Liver (tissue), 9 donors: ENCODE data around the gene RBP4. TPM values are rescaled to one million over a fixed set of nuclear protein-coding genes. Genes with fewer than 3 reads are reported as not detected.

Source experiments
- DNase-seq: peaks from one replicate; pipeline ENCODE4 v3.0.0-alpha.2; 2017; ENCODE audit warnings: low spot score
- H3K27ac ChIP-seq, 2 donors: one replicate each; pipeline ENCODE4 v1.7.0; 2013; ENCODE audit warnings: inconsistent platforms in 2 of 2, low read length in 2 of 2, control low read depth in 1 of 2, low read depth in 1 of 2, mild to moderate bottlenecking in 1 of 2
- H3K27me3 ChIP-seq, 4 donors: one replicate each; pipeline versions ENCODE4 v1.6.1 to v1.7.0; 2013; ENCODE audit warnings: low read length in 3 of 4, inconsistent platforms in 1 of 4, mild to moderate bottlenecking in 1 of 4, moderate library complexity in 1 of 4; ENCODE audit not compliant: control insufficient read depth in 4 of 4, insufficient read depth in 4 of 4
- H3K36me3 ChIP-seq, 4 donors: one replicate each; pipeline versions ENCODE4 v1.6.1 to v1.7.0; 2013; ENCODE audit warnings: low read length in 3 of 4, mild to moderate bottlenecking in 3 of 4, low read depth in 1 of 4, moderate library complexity in 1 of 4; ENCODE audit not compliant: control insufficient read depth in 4 of 4, insufficient read depth in 3 of 4
- H3K4me1 ChIP-seq, 4 donors: one replicate each; pipeline versions ENCODE4 v1.6.1 to v1.7.0; 2013; ENCODE audit warnings: low read length in 3 of 4, mild to moderate bottlenecking in 3 of 4, moderate library complexity in 1 of 4; ENCODE audit not compliant: control insufficient read depth in 4 of 4, insufficient read depth in 4 of 4
- H3K4me3 ChIP-seq, 3 donors: one replicate each; pipeline versions ENCODE4 v1.6.1 to v1.7.0; 2013; ENCODE audit warnings: low read length in 3 of 3, control low read depth in 1 of 3, low read depth in 1 of 3, mild to moderate bottlenecking in 1 of 3
- H3K9ac ChIP-seq, 2 donors: one replicate each; pipeline ENCODE4 v1.7.0; 2013; ENCODE audit warnings: low read length in 2 of 2, mild to moderate bottlenecking in 2 of 2, moderate library complexity in 2 of 2, control low read depth in 1 of 2, low read depth in 1 of 2
- H3K9me3 ChIP-seq, 4 donors: one replicate each; pipeline versions ENCODE4 v1.6.1 to v1.7.0; 2013; ENCODE audit warnings: low read length in 3 of 4; ENCODE audit not compliant: control insufficient read depth in 4 of 4
- ATF3 ChIP-seq: IDR thresholded peaks from 2 replicates; pipeline ENCODE4 v1.6.1; 2016; ENCODE audit warnings: antibody characterized with exemption
- CTCF ChIP-seq: fragments of 150-350 bp; IDR thresholded peaks from 2 replicates; pipeline ENCODE4 v1.5.1; 2017; ENCODE audit warnings: improper control_type of control experiment, low read depth, low read length; ENCODE audit not compliant: missing input control
- EGR1 ChIP-seq, 2 donors: IDR thresholded peaks; 2 replicates each; pipeline ENCODE4 v1.6.1; 2016 to 2018; ENCODE audit warnings: antibody characterized with exemption in 2 of 2, low read depth in 2 of 2
- FOXA1 ChIP-seq: IDR thresholded peaks from 2 replicates; pipeline ENCODE4 v1.6.1; 2016; ENCODE audit warnings: antibody characterized with exemption
- FOXA2 ChIP-seq: IDR thresholded peaks from 2 replicates; pipeline ENCODE4 v1.6.1; 2016; ENCODE audit warnings: antibody characterized with exemption
- GABPA ChIP-seq, 2 donors: IDR thresholded peaks in 1 of 2; conservative IDR thresholded peaks in 1 of 2; 2 replicates each; pipeline ENCODE4 v1.6.1; 2016; ENCODE audit warnings: antibody characterized with exemption in 2 of 2, mild to moderate bottlenecking in 1 of 2, moderate library complexity in 1 of 2
- HNF4A ChIP-seq, 2 donors: conservative IDR thresholded peaks; 2 replicates each; pipeline ENCODE4 v1.6.1; 2016; ENCODE audit warnings: antibody characterized with exemption in 2 of 2, mild to moderate bottlenecking in 2 of 2
- HNF4G ChIP-seq: IDR thresholded peaks from 2 replicates; pipeline ENCODE4 v1.6.1; 2016; ENCODE audit warnings: antibody characterized with exemption
- JUND ChIP-seq, 2 donors: IDR thresholded peaks; 2 replicates each; pipeline ENCODE4 v1.6.1; 2016; ENCODE audit warnings: antibody characterized with exemption in 2 of 2
- MAX ChIP-seq: IDR thresholded peaks from 2 replicates; pipeline ENCODE4 v1.6.1; 2016; ENCODE audit warnings: antibody characterized with exemption
- NR2F2 ChIP-seq: IDR thresholded peaks from 2 replicates; pipeline ENCODE4 v1.6.1; 2016; ENCODE audit warnings: antibody characterized with exemption
- RAD21 ChIP-seq, 2 donors: IDR thresholded peaks; 2 replicates each; pipeline ENCODE4 v1.6.1; 2016; ENCODE audit warnings: antibody characterized with exemption in 2 of 2, mild to moderate bottlenecking in 2 of 2
- REST ChIP-seq: IDR thresholded peaks from 2 replicates; pipeline ENCODE4 v1.6.1; 2016; ENCODE audit warnings: antibody characterized with exemption, mild to moderate bottlenecking
- RXRA ChIP-seq, 2 donors: IDR thresholded peaks; 2 replicates each; pipeline ENCODE4 v1.6.1; 2017 to 2018; ENCODE audit warnings: antibody characterized with exemption in 2 of 2, mild to moderate bottlenecking in 1 of 2
- SP1 ChIP-seq: IDR thresholded peaks from 2 replicates; pipeline ENCODE4 v1.6.1; 2018; ENCODE audit warnings: antibody characterized with exemption, mild to moderate bottlenecking
- TAF1 ChIP-seq: conservative IDR thresholded peaks from 2 replicates; pipeline ENCODE4 v1.6.1; 2016; ENCODE audit warnings: antibody characterized with exemption, mild to moderate bottlenecking
- YY1 ChIP-seq: IDR thresholded peaks from 2 replicates; pipeline ENCODE4 v1.6.1; 2016; ENCODE audit warnings: antibody characterized with exemption, mild to moderate bottlenecking
- ZBTB33 ChIP-seq: IDR thresholded peaks from 2 replicates; pipeline ENCODE4 v1.6.1; 2016; ENCODE audit warnings: antibody characterized with exemption
- WGBS: extraction: QIAGEN DNeasy Blood & Tissue Kit; methylation state at CpG from one replicate; pipeline ENCODE4 v1.1.7; 2013; 5-methylcytosine and 5-hydroxymethylcytosine counted together
- polyA plus RNA-seq, 2 donors: library from polyadenylated mRNA; stranded (reverse) in 1 of 2; unstranded in 1 of 2; fragments of 200-250 nt in 1 of 2; fragments of >200 nt in 1 of 2; fragmentation: Nextera tagmentation in 1 of 2; extraction: Ambion mirVana in 1 of 2; gene quantifications; one replicate each; pipeline versions ENCODE4 v1.2.1 to v1.2.3, GENCODE V29; 2013 to 2015
- total RNA-seq, 2 donors: library from RNA; depleted of rRNA; stranded (reverse); fragments of >200 nt; gene quantifications; one replicate each; pipeline ENCODE4 v1.2.3, GENCODE V29; 2014
- donor health status: healthy.
- donor health status: healthy.
- donor health status: healthy.
- donor health status: healthy.
- donor health status: healthy.

Gene RBP4
- total and polyA plus RNA-seq, 4 donors, result 1,174 to 10,329 (median 3,953) TPM

GRCh38 chr10:93599335-93599734 is 1.7 kb downstream of the RBP4 start:
- Histone ChIP-seq H3K9me3 (no peaks in the 10 kb centered on the region), H3K36me3 (peaks cover 0 to 40% (median 17%) of the 10 kb centered on the region in 4 donors), H3K27ac (peak overlapping the region; percentile 24 to 78), H3K4me3 (peak overlapping the region; percentile 63 to 91 (median 81)), H3K9ac (peak overlapping the region; percentile 70 to 90), H3K4me1 (peaks cover 0 to 64% (median 46%) of the 10 kb centered on the region in 4 donors), H3K27me3 (no peaks in the 10 kb centered on the region)
- TF ChIP-seq CTCF, result no peak
- TF ChIP-seq TAF1, result no peak
- TF ChIP-seq ZBTB33, result no peak
- TF ChIP-seq MAX, result no peak
- no peak for TF ChIP-seq YY1
- peak in 1 of 2 donors; percentile 31 for TF ChIP-seq JUND (IDR thresholded peaks at IDR 0.05)
- TF ChIP-seq ATF3, result no peak
- TF ChIP-seq RXRA (IDR thresholded peaks at IDR 0.05), result peak; percentile 57 to 84
- TF ChIP-seq RAD21 (IDR thresholded peaks at IDR 0.05), result peak; percentile 4 to 19
- no peak for TF ChIP-seq FOXA2
- TF ChIP-seq GABPA (IDR thresholded peaks at IDR 0.05 in 1 of 2, conservative IDR thresholded peaks at IDR 0.05 in 1 of 2), result no peak
- no peak for TF ChIP-seq EGR1 (IDR thresholded peaks at IDR 0.05; ENCODE audit: low read depth in 2 of 2)
- TF ChIP-seq NR2F2, result no peak
- peak; percentile 33 for TF ChIP-seq SP1
- TF ChIP-seq HNF4A (conservative IDR thresholded peaks at IDR 0.05), result peak; percentile 60 to 81
- TF ChIP-seq HNF4G, result no peak
- no peak for TF ChIP-seq FOXA1
- no peak for TF ChIP-seq REST
- no peak for DNase-seq
- WGBS, result 32% methylated on average over 1 of the region's 1 CpG
